Measurements from ENCODE around the gene RAD9A. TPM values are rescaled to one million over a fixed set of nuclear protein-coding genes. Genes with fewer than 3 reads are reported as not detected.

RAD9A gene
- total and polyA plus RNA-seq, 9 of the 15 experiments (the other 6 are each of a cell fraction or from before 2014, with no cell fraction given), result 1.4 to 41.2 (median 16.1) TPM

DNA sequence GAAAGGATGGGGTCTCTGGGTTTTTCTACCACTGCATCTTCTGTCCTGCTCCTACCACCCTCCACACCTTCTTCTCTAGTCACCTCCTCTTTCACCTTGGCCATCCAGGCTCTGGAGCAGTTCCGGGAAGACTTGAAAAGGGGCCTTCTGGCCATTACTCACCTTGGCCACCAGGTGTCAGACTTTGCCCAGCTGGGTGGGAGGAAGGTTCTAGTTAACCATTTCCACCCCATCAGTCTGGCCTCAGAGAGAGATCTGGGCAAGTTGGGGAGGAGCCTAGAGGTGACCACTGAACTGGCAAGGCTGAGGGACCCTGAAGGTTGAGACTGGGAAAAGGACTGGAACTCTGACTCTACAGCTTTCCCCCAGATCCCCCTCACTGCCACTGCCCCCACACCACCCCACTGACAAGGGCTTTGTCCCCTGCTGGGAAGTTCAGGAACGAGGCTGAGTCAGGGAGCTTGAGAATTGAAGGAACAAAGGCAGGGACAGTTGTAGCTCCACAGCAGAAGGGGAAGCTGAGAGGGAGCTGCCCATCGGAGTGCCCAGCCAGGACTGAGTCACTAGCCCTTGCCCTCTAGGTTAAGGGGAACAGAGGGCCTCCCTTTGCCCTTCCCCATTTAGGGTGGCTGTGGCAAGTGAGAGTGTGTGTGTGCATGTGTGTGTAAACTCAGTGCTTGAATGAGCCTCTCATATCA is 34.8 kb upstream of the RAD9A start (continued):
- TF ChIP-seq, protein P1, sequence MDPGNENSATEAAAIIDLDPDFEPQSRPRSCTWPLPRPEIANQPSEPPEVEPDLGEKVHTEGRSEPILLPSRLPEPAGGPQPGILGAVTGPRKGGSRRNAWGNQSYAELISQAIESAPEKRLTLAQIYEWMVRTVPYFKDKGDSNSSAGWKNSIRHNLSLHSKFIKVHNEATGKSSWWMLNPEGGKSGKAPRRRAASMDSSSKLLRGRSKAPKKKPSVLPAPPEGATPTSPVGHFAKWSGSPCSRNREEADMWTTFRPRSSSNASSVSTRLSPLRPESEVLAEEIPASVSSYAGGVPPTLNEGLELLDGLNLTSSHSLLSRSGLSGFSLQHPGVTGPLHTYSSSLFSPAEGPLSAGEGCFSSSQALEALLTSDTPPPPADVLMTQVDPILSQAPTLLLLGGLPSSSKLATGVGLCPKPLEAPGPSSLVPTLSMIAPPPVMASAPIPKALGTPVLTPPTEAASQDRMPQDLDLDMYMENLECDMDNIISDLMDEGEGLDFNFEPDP (CRISPR knock-in tag; IDR thresholded peaks at IDR 0.05), result no peak
- no peak for TF ChIP-seq ZNF444 (CRISPR knock-in tag; IDR thresholded peaks at IDR 0.05)
- TF ChIP-seq WHSC1 (IDR thresholded peaks at IDR 0.05; ENCODE audit: low read length), result no peak
- no peak for TF ChIP-seq RHOXF2B (CRISPR knock-in tag; conservative IDR thresholded peaks at IDR 0.05)
- TF ChIP-seq CBX5 (IDR thresholded peaks at IDR 0.05; ENCODE audit: borderline replicate concordance, low read depth), result no peak
- TF ChIP-seq ETV6 (IDR thresholded peaks at IDR 0.05; ENCODE audit: borderline replicate concordance in 1 of 2, low read depth in 2 of 2, low read length in 1 of 2), result no peak
- TF ChIP-seq ETV6 (CRISPR knock-in tag; IDR thresholded peaks at IDR 0.05; ENCODE audit: borderline replicate concordance), result no peak
- no peak for TF ChIP-seq GABPA (tag; conservative IDR thresholded peaks at IDR 0.05; ENCODE audit: low read depth)
- TF ChIP-seq BMI1 (IDR thresholded peaks at IDR 0.05; ENCODE audit: low read length), result no peak
- no peak for TF ChIP-seq ZNF41 (CRISPR knock-in tag; conservative IDR thresholded peaks at IDR 0.05)
- no peak for TF ChIP-seq PURB (CRISPR knock-in tag; IDR thresholded peaks at IDR 0.05; ENCODE audit: low read depth)
- TF ChIP-seq CCAR2 (IDR thresholded peaks at IDR 0.05; ENCODE audit: low read depth, low read length), result no peak
- TF ChIP-seq, protein P2, sequence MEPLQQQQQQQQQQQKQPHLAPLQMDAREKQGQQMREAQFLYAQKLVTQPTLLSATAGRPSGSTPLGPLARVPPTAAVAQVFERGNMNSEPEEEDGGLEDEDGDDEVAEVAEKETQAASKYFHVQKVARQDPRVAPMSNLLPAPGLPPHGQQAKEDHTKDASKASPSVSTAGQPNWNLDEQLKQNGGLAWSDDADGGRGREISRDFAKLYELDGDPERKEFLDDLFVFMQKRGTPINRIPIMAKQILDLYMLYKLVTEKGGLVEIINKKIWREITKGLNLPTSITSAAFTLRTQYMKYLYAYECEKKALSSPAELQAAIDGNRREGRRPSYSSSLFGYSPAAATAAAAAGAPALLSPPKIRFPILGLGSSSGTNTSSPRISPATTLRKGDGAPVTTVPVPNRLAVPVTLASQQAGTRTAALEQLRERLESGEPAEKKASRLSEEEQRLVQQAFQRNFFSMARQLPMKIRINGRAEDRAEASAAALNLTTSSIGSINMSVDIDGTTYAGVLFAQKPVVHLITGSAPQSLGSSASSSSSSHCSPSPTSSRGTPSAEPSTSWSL (CRISPR knock-in tag; IDR thresholded peaks at IDR 0.05; ENCODE audit: borderline replicate concordance), result no peak
- no peak for TF ChIP-seq POLR2AphosphoS2 (IDR thresholded peaks at IDR 0.05; ENCODE audit: low read length)
- TF ChIP-seq MED1 (CRISPR knock-in tag; IDR thresholded peaks at IDR 0.05; ENCODE audit: borderline replicate concordance), result no peak
- peak; percentile 64; the same call in 1 of the 2 replicates for TF ChIP-seq TARDBP (IDR thresholded peaks at IDR 0.05)
- TF ChIP-seq MTA2 (IDR thresholded peaks at IDR 0.05; ENCODE audit: low read depth), result no peak
- no peak for TF ChIP-seq CHD4 (IDR thresholded peaks at IDR 0.05; ENCODE audit: insufficient read depth, insufficient replicate concordance, low read depth, low read length, poor library complexity, severe bottlenecking)
- TF ChIP-seq, protein P3, sequence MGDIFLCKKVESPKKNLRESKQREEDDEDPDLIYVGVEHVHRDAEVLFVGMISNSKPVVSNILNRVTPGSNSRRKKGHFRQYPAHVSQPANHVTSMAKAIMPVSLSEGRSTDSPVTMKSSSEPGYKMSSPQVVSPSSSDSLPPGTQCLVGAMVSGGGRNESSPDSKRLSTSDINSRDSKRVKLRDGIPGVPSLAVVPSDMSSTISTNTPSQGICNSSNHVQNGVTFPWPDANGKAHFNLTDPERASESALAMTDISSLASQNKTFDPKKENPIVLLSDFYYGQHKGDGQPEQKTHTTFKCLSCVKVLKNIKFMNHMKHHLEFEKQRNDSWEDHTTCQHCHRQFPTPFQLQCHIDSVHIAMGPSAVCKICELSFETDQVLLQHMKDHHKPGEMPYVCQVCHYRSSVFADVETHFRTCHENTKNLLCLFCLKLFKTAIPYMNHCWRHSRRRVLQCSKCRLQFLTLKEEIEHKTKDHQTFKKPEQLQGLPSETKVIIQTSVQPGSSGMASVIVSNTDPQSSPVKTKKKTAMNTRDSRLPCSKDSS (IDR thresholded peaks at IDR 0.05; ENCODE audit: low read depth, partially characterized antibody), result no peak
- TF ChIP-seq ATF1 (CRISPR knock-in tag; IDR thresholded peaks at IDR 0.05), result no peak
- TF ChIP-seq ATF1 (tag; IDR thresholded peaks at IDR 0.05), result no peak
- no peak for TF ChIP-seq SMAD2 (IDR thresholded peaks at IDR 0.05; ENCODE audit: low read depth, low read length)
- TF ChIP-seq ZNF140 (CRISPR knock-in tag; IDR thresholded peaks at IDR 0.05), result no peak
- peak; percentile 58; the same call in 1 of the 2 replicates for TF ChIP-seq ESRRA (IDR thresholded peaks at IDR 0.05; ENCODE audit: borderline replicate concordance, low read depth)
